ENCODE measurements around the gene GNB3.
"Not testable (repeated sequence)": the region's sequence is repeated elsewhere in the genome, so short reads cannot be mapped to it uniquely, and the experiment has no call there.

The GNB3 gene

DNA sequence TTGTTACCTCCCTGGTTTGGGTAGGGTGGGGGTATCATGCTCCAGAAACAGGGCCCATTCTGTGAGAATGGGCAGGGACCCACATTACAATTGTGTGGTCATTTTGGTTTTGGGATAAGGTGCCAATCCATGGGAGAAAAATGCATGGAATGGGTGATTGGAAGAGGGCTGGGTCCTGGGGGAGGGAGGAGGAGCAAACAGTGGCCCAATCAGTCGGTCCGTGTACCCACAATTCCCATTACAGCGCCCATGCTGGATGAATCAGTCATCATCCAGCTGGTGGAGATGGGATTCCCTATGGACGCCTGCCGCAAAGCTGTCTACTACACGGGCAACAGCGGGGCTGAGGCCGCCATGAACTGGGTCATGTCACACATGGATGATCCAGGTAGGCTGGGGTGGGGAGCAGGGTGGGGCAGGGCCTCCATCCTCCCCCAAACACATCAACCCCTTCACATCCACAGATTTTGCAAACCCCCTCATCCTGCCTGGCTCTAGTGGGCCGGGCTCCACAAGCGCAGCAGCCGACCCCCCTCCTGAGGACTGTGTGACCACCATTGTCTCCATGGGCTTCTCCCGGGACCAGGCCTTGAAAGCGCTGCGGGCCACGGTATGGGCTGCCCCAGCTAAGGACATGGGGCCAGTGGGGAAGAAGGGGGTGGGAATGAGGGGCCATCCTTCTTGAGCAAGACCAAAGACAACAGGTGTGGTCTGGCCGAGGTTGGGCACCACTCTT, 23.0 kb downstream of the GNB3 start:
- no peak for DNase-seq

- not testable (repeated sequence) for DNase-seq
These were observed 24.6 kb downstream of the GNB3 start for GRCh38 chr12:6865307-6865706.

DNA sequence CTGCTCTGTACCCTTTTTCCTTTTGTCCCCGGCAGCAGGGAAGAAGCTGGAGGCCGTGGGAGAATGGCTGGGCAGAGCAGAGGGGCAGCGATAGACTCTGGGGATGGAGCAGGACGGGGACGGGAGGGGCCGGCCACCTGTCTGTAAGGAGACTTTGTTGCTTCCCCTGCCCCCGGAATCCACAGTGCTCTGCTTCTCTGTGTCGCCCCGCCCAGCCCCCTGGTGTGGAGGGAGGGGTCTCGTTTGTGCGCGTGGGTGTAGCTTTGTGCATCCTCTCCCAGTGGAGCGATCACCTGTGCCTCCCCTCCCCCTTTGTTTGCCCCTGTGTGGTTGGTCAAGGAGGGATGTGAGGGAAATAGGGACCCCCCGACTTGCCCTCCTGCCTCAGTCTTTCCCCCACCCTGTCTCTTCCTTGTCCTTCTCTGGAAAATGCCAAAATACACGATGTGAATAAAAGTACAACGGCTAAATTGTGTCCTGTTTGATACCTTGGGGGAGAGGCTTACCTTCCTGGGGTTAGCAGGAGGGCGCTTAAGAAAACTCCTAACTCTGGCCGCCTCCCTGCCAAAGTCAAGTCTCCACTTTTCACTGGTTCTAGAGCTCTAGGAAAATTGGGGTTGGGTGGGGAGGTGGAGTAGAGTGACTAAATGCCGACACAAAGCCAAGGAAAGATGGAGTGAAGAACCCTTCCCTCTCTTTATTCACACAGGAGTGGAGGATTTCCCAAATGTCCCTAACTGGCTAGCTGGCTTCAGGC, 25.6 kb downstream of the GNB3 start:
- no peak for DNase-seq

- no peak for DNase-seq
These were observed 26.2 kb downstream of the GNB3 start for GRCh38 chr12:6866920-6867412.

- peak; percentile 79 for DNase-seq
These were observed 26.9 kb downstream of the GNB3 start, which contains the start of gene TPI1 for GRCh38 chr12:6867413-6868210. Gene TPI1, plus strand, starts transcription at chr12:6867531. Its CDS starts 36 bp downstream, at chr12:6867567.

DNA sequence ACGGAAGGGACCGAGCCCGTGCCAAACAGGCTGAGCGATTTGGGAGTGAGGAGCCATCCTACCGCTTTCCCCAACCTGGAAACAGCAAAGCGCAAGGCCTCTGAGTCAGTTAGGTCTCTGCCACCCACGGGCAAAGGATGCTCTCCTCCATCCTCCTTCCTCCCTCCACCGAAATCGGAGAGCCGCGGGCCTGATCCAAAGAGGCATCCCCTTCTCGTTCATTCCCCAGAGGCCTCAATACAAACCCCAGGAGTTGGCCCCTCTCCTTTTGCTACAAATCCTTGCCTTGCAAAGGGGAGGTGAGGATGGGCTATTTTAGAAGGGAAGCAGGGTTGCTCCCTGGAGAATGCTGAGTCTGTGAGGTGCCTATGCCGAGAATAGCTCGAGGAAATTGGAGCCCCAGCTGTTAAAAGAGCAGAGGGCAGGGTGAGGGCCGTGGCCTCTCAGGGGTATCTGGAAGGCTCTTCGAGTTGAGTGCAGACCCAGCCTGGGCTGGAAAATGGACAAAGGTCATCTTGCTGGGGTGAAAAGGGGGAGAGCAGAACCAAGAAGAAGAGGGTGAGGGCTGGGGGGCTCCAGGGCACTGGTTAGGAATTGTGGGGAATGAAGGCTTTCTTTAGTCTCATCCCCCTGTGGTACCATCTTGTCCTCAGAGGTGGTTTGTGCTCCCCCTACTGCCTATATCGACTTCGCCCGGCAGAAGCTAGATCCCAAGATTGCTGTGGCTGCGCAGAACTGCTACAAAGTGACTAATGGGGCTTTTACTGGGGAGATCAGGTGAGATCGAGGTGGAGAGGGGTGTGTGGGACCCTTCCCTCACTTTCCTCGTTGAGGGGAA, 27.7 kb downstream of the GNB3 start:
- DNase-seq, result no peak

- peak; percentile 88 for DNase-seq
These were observed 28.6 kb downstream of the GNB3 start for GRCh38 chr12:6869049-6870021.

GRCh38 chr12:6870304-6870703, 29.6 kb downstream of the GNB3 start:
- DNase-seq, result not testable (repeated sequence)

DNA sequence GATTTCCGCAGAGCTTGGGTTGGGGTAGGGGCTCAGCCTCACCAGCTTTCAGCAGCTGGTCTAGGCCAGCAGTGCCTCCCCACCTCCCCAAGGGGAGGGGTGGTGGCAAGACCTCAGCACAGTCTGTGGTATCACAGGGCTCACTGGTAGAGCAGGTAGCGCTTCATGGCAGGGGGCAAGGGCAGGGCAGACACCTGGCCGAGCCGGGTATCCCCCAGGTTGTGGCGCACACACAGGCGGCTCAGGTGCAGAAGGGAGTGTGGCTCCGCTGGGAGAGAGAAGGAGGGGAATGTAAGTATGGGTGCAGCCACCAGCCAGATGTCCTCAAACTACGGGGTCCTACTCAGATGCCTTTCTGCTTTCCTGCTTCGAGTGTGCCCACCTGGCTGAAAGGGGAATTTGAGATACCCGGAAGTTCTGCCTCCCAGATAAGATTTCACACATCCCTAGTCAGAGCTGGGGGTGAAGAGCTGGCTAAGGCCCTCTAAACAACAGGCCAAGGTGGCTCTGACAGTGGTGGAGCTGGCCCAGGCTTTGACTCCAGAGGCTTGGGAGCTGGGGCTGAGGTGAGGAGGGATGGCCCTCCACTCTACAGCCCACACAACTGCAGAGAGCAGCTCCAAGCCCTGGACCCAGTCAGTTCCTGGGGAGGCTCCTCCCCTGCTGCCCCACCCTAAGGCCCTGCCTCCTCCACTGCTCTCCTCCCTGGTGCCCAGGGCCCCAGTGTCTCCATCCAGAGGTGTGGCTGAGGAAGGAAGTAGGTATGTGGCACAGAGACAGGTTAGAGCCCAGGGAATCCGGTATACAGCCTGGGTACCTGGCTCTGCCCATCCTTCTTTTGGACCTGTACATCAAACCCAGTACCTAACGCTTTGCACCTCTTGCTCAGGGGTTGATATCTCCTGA, 30.6 kb downstream of the GNB3 start:
- no peak for DNase-seq

DNA sequence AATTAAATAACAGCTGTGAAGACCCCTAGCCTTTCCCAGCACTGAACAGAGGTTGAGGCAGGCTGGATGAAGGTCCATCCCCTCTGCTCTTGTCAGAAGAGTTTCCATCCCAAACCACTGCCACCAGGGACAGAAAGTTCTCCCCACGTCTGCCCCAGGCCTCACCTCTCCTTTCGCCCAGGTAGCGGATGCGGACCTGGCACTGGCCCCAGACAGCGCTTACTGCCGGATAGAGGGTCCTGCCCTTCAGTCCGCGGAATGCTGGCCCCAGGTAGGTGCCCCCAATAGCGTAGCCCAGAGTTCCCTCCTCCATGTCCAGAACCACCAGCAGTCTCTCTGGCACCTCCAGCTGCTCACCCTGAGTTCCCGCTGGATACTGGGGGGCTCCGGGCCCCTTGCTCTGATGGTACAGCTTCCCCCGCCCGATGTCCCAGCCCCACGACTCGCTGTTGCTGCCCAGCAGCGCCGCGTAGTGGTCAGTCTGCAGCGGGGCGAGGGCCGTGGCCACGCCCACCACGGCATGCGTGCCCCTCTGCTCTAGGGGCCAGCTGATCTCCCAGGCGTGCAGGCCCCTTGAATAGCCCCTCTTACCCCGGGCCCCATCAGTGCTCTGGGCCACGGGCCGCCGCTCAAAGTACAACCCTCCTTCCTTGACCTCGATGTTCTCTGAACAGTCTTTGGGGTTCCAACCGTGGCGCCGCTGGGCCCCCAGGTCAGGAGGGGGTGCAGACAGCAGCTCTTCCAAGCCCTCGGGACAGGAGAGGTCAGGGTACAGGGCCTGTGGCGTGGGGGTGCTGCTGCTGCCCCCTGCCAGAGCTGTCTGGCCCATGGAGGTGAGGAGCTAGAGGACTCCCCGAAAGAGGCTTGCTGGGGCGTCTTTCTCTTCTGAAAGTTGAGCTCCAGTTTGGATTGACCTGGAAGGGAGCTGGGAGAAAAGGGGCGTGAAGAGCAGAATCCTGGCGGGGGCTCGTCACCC, 31.6 kb downstream of the GNB3 start:
- DNase-seq, result peak; percentile 87

DNA sequence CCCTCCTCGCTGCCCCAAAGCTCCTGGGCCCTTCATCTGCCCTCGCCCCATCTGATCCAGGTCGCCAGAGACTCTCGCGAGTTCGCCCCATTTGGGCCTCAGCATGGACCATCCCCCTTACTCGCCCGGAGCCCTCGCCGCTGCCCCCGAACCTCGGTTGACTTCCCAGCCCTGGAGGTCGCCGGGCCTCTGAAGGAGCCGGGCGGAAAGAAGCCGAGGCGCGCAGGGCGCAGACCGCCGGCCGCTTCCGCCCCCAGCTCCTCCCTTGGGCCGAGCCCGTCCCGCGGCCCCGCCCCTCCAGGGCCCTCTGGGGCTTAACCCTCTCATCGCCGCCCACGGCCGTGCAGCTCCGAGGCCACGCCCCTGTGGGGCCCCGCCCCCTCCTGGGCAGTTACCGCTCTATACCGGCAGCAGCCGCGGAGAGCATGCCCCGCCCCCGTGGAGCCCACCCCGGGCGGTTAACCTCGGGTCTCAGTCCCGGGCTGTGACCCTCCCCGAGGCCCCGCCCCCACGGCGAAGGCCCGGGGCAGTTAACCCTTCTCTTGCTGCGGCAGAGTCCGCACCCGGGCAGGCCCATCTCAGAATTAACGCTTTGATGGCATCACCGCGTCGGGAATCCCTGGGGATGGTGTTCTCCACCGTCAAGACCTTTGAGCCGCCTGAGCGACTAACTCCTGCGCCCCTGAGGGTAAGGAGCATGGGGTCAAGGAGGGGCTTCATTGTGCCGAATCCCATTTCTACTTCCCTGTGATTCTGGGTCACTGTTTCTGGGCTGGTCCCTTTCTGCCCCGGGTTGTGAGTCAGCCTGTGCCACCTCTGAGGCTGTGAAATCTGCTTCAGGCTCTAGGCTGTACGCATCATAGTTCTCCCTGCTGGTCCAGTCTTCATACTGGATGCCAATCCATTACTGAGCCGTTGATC, 32.6 kb downstream of the GNB3 start, which contains the start of gene SPSB2:
TSS of gene SPSB2 (minus strand) at position 210 of the 921 bp plus-strand sequence. CDS start 402 bp downstream, outside the sequence.
- peak; percentile 100 for DNase-seq

DNA sequence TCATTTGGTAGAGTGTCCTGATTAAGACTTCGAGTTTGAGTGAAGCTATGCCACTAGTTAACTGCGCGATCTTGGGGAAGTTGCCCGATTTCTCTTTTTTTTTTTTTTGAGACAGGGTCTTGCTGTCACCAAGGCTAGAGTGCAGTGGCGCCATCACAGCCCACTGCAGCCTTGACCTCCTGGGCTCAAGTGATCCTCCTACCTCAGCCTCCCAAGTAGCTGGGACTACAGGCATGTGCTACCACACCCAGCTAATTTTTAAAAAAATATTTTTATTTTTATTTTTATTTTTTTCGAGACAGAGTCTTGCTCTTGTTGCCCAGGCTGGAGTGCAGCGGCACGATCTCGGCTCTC, 33.3 kb downstream of the GNB3 start:
- not testable (repeated sequence) for DNase-seq

DNA sequence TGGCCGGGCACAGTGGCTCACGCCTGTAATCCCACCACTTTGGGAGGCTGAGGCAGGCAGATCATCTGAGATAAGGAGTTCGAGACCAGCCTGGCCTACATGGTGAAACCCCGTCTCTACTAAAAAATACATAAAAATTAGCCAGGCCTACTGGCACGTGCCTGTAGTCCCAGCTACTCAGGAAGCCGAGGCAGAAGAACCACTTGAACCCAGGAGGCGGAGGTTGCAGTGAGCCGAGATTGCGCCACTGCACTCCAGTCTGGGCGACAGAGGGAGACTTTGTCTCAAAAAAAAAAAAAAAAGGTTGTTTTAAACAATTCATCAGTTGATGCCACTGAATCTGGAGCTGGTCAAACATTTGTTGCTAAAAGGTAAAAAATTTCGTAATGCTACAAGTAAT, 39.1 kb downstream of the GNB3 start:
- DNase-seq, result not testable (repeated sequence)

DNA sequence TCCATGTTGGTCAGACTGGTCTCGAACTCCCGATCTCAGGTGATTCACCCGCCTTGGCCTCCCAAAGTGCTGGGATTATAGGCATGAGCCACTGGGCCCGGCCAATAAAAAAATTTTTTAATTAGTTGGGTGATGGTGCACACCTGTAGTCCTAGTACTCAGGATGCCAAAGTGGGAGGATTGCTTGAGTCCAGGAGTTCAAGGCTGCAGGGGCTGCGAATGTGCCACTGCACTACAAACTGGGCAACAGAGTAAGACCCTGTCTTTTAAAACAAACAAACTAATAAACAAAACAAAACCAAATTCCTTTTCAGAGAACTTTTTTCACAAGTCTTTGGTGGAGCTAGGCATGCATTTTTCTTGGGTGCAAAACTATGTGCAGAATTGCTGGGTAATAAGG, 42.5 kb downstream of the GNB3 start:
- no peak for DNase-seq

DNA sequence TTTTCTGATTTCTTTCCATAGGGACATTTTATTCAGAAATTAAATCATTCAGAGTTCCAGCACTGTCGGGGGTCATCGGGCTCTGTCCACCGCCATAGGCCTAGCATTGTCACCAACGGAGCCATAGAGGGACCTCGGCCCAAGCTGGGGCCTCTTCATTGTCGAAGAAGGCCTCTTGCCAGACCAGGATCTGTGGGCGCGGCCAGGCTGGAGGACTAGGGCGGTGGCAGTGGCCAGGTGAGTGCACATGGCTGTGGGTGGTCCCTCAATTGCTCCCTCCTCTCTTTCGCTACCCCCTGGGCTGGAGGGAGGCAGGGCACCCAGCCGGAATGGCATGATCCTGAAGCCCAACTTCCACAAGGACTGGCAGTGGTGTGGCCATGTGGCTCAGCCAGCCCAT, 43.0 kb downstream of the GNB3 start:
- no peak for DNase-seq

- DNase-seq, result no peak
These were observed 43.8 kb downstream of the GNB3 start for GRCh38 chr12:6884539-6884938.
